Hepatic stellate cell (primary cell): ENCODE measurements around the gene CSTPP1.

Experiments used
- DNase-seq: peaks from one replicate; pipeline ENCODE4 v3.0.0; 2011; ENCODE audit warnings: low spot score

The CSTPP1 gene

GRCh38 chr11:46936138-46937110, at the start of gene CSTPP1:
CSTPP1 (plus strand) TSS chr11:46936761; CDS start chr11:46936806, 45 bp downstream.
- DNase-seq: peak; percentile 95

GRCh38 chr11:46888636-46889035, 47.9 kb upstream of the CSTPP1 start:
- DNase-seq: no peak

GRCh38 chr11:46889251-46889650, 47.3 kb upstream of the CSTPP1 start:
- DNase-seq: no peak

- peak; percentile 74 for DNase-seq
These were observed 46.7 kb upstream of the CSTPP1 start for GRCh38 chr11:46889689-46890475.

- no peak for DNase-seq
These were observed 45.9 kb upstream of the CSTPP1 start for GRCh38 chr11:46890665-46891064.

- no peak for DNase-seq
These were observed 44.5 kb upstream of the CSTPP1 start for GRCh38 chr11:46892109-46892508.

GRCh38 chr11:46892838-46893237, 43.7 kb upstream of the CSTPP1 start:
- DNase-seq: no peak

GRCh38 chr11:46894506-46894905, 42.1 kb upstream of the CSTPP1 start:
- no peak for DNase-seq

- no peak for DNase-seq
These were observed 41.6 kb upstream of the CSTPP1 start for GRCh38 chr11:46894961-46895360.

GRCh38 chr11:46895821-46896220, 40.7 kb upstream of the CSTPP1 start:
- no peak for DNase-seq

GRCh38 chr11:46896719-46897406, 39.7 kb upstream of the CSTPP1 start:
- DNase-seq: peak; percentile 65

GRCh38 chr11:46898396-46899095, 38.0 kb upstream of the CSTPP1 start:
- no peak for DNase-seq

- DNase-seq: no peak
These were observed 37.0 kb upstream of the CSTPP1 start for GRCh38 chr11:46899501-46900025.

GRCh38 chr11:46900091-46900746, 36.3 kb upstream of the CSTPP1 start:
- DNase-seq: no peak

GRCh38 chr11:46901156-46901555, 35.4 kb upstream of the CSTPP1 start:
- DNase-seq: no peak

- DNase-seq: no peak
These were observed 33.9 kb upstream of the CSTPP1 start for GRCh38 chr11:46902694-46903093.

GRCh38 chr11:46903846-46904245, 32.7 kb upstream of the CSTPP1 start:
- no peak for DNase-seq

GRCh38 chr11:46905806-46906205, 30.8 kb upstream of the CSTPP1 start:
- DNase-seq: no peak

- DNase-seq: no peak
These were observed 29.9 kb upstream of the CSTPP1 start for GRCh38 chr11:46906609-46907041.

- no peak for DNase-seq
These were observed 29.0 kb upstream of the CSTPP1 start for GRCh38 chr11:46907606-46908005.
